OCI-LY7 (cell line): ENCODE results near the gene CCDC170.

ENCODE experiments used
- CTCF ChIP-seq: fragments of 200-600 bp; sonication (generic); conservative IDR thresholded peaks from 2 replicates; pipeline ENCODE4 v1.5.1; 2014; ENCODE audit warnings: mild to moderate bottlenecking, antibody characterized with exemption, low read length, moderate library complexity, mixed read lengths
- EZH2phosphoT487 ChIP-seq: fragments of 200-600 bp; sonication (generic); IDR thresholded peaks from 2 replicates; pipeline ENCODE4 v1.6.1; 2018; ENCODE audit warnings: low read depth, borderline replicate concordance, mild to moderate bottlenecking, mixed run types, antibody characterized with exemption, low read length, moderate library complexity, mixed read lengths

DNA sequence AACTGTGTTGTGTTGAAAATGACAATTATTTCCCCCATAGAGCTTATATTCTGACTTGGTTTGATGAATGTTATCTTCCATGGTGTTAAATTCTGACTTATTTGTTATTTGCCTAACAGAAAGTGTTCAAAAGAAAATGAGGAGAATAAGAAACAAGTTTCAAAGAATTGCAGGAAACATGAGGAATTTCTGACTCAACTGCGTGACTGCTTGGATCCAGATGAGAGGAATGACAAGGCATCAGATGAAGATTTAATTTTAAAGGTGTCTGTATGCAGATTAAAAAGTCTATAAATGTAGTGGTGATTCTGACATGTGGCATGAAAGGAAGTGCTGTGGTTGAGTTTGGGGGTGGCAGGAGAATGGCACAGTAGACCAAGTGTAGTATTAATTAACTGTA lies 50.6 kb downstream of the CCDC170 start:
- no peak for TF ChIP-seq CTCF
- TF ChIP-seq EZH2phosphoT487, result no peak
